DMS79 (cell line): ENCODE results near the gene ARHGAP6.
"Not testable (repeated sequence)": the region's sequence is repeated elsewhere in the genome, so short reads cannot be mapped to it uniquely, and the experiment has no call there.

ENCODE experiments used
- DNase-seq: peaks from one replicate; lab custom pipeline; 2025; lab: John Stamatoyannopoulos, UW

The ARHGAP6 gene

DNA sequence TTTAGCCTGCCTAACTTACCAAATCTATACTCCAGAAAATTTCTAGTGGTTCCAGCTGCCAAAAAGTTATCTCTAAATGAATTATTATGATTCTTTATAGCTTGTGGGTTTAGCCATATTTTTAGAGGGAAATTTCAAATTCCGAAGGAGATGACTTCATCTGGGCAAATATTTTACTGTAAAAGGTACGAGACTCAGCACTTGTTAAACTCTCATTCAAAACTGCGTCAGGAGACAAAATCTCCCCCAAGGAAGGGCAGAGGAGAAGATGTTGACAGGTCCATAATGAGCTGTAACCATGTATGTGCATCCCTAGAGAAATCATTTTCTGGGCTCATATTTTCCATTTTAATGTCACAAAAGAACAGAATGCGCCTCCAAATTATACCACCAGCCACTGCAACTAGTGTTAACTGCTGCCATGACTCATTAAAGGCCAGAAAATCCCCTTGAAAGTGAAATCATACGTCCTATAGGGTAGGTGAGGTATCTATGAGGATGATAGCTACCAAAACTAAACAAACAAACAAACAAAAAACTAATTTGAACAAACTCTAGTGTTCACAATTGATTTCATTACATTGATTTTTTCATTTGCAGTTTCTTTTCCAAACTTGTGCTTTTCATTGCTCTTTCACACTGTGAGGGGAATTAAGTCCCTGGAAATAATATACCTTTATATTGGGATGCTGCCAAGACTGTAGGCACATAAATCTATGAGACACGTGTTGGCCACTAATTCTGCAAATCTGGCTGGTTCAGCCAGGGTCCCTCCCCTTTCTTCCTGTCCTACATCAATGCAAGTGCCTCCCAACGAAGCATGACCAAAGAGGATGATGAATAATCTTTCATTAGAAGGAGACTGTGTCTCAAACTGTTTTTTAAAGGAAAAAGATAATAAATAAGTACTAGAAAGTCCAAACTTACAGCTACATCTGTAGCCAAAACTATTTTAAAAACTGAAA lies 85.8 kb downstream of the ARHGAP6 start:
- DNase-seq, result no peak

DNA sequence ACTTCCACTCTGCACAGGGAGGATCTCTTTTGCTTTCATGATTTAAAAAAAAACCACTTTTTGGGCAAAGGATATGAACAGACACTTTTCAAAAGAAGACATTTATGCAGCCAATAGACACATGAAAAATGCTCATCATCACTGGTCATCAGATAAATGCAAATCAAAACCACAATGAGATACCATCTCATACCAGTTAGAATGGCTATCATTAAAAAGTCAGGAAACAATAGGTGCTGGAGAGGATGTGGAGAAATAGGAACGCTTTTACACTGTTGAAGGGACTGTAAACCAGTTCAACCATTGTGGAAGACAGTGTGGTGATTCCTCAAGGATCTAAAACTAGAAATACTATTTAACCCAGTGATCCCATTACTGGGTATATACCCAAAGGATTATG lies 87.4 kb downstream of the ARHGAP6 start:
- DNase-seq, result not testable (repeated sequence)

GRCh38 chrX:11577603-11578002 lies 88.1 kb downstream of the ARHGAP6 start:
- no peak for DNase-seq

GRCh38 chrX:11575332-11575731 lies 90.4 kb downstream of the ARHGAP6 start:
- DNase-seq, result no peak

DNA sequence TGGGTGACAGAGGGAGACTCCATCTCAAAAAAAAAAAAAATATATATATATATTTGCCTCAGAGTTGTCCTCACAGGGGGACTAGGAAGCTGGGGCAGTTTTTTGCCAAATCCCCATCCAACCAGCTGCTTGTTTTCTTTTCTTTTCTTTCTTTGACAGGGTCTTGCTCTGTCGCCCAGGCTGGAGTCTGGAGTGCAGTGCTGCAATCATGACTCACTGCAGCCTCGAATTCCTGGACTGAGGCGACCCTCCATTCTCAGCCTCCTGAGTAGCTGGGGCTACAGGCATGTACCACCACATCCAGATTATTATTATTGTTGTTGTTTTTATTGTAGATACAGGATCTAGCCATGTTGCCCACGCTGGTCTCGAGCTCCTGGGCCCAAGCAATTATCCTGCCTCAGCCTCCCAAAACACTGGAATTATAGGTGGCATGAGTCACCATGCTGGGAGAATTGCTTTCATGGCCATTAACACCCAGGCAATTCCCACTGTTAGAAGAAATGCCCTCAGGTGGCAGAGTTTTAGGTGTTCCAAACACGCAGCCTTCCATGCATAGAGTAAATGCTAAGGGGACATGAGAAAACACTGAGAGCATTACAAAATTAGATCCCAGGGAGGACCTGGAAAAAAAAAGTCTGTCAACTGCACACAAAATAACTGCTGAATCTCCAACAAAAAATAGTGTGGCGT lies 98.0 kb downstream of the ARHGAP6 start:
- no peak for DNase-seq

DNA sequence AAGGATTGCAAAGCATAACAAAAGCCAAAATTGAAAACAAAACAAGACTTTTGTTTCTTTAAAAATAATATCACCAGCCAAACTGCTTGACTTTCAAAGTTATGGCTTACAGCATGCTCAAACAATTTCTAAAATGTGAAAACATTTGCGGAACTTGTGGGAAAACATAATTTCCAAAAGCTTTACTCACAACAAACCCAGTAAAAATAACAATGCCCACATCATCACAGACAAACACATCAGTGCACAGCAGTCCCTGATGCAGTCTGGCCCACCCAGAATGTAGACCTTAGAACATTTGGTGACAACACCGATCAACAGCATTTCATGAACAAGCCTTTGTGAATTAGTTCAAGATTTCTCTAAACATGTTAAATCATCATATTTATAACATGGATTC lies 98.9 kb downstream of the ARHGAP6 start:
- no peak for DNase-seq

- DNase-seq, result no peak
These were observed 99.5 kb downstream of the ARHGAP6 start for GRCh38 chrX:11566173-11566572.

GRCh38 chrX:11564546-11564945 lies 101.2 kb downstream of the ARHGAP6 start:
- no peak for DNase-seq

- no peak for DNase-seq
These were observed 103.2 kb downstream of the ARHGAP6 start for GRCh38 chrX:11562570-11562969.

- DNase-seq, result no peak
These were observed 106.7 kb downstream of the ARHGAP6 start for GRCh38 chrX:11558972-11559371.

DNA sequence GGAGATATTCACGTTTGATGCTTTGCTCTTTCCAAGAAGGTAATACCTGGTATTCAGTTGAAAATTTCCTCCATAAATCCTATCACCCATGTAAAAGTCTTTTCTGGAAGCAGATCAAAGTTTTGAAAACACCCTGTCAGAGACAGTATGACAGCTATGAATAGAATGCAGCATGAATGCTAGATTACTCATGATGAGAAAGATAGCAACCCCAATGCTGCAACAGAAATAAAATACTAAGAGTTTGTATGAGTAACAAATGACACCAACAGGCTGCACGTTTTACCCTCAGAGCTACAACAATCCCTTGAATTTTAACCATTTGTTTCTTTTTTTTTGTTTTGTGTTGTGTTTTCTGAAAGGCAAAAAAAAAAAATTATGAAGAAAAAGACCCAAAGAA lies 108.6 kb downstream of the ARHGAP6 start:
- DNase-seq, result no peak

- no peak for DNase-seq
These were observed 110.0 kb downstream of the ARHGAP6 start for GRCh38 chrX:11555759-11556158.

DNA sequence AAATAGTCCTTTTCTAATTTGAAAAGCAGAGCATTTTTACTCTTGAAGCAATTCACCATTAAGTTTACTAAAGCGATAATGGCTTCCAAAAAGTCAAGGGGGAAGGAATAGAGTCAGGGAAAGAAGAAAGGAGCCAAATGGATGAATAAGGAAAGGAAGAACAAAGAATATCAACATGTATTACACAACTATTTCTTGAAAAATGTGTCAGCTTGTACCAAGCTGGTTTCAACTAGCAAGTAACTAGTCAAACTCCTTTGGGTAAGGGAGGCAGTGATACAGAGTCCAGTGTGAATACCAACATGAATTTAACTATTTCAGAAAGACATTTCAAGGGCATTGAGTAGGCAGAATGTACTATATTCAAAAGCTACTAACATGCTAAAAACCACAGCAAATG lies 112.1 kb downstream of the ARHGAP6 start:
- no peak for DNase-seq

DNA sequence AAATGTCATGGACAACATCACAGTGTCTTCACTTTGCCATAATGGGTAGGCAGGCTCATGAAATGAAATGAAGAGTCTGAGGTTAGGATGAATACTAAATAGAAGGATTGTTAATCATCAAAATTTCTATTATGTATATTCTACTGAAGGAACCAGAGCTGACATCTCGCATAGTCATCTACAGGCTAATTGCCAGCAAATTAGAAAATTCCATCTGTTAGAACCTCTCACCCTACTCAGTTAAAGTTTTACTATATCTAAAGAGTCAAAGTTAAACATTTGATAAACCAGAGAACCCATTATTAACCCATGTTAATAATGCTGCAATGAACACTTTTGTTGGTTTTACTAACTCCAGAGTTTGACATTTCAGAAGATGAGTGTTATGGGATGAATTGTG lies 114.6 kb downstream of the ARHGAP6 start:
- no peak for DNase-seq

- DNase-seq, result no peak
These were observed 118.8 kb downstream of the ARHGAP6 start for GRCh38 chrX:11546917-11547316.

- no peak for DNase-seq
These were observed 122.5 kb downstream of the ARHGAP6 start for GRCh38 chrX:11543249-11543648.

GRCh38 chrX:11541510-11541909 lies 124.2 kb downstream of the ARHGAP6 start:
- DNase-seq, result no peak

- no peak for DNase-seq
These were observed 125.0 kb downstream of the ARHGAP6 start for GRCh38 chrX:11540532-11541377.

- no peak for DNase-seq
These were observed 128.6 kb downstream of the ARHGAP6 start for GRCh38 chrX:11537141-11537540.

DNA sequence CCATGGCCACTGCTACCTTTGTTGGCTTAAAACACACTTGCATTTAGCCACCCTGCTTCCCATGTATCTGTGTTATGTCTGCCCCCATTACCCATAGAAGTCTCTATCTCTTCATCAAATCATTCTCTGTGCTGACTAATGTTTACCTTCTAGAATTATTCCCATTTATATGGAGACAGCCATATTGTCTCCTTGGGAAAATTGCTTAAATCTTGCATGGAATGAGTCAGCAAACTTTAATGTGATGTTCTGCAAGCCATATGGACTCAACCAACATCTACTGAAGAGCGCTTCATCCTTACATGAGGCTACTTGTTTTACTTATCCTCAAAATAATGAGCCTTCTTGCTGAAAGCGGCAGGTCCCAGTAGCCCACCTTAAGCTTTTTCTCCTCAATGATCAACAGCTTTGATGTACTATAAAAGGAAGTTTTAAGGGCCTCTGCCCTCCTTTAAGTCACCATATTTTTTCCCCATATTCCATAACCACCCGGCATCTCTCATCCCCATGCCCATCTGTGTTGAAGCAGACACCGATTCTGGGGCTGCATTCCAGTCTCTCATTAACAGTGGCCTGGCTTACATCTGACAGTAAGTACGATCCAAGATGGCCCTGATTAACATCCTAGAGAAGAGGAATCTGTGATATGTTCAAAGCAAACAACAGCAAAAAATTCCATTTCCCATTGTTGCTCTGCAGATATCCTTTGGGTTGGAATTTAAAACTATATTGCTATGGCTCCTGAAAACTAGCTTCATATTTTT lies 130.4 kb downstream of the ARHGAP6 start:
- DNase-seq, result no peak

- DNase-seq, result peak; percentile 14
These were observed 132.5 kb downstream of the ARHGAP6 start for GRCh38 chrX:11533199-11533651.
